NK-92 (cell line): ENCODE data around the gene TSTD1.
"Not testable (repeated sequence)": the region's sequence is repeated elsewhere in the genome, so short reads cannot be mapped to it uniquely, and the experiment has no call there.

Experiments used
- DNase-seq: peaks from one replicate; lab custom pipeline; 2025; ENCODE audit not compliant: unreplicated experiment; lab: John Stamatoyannopoulos, UW

The TSTD1 gene

DNA sequence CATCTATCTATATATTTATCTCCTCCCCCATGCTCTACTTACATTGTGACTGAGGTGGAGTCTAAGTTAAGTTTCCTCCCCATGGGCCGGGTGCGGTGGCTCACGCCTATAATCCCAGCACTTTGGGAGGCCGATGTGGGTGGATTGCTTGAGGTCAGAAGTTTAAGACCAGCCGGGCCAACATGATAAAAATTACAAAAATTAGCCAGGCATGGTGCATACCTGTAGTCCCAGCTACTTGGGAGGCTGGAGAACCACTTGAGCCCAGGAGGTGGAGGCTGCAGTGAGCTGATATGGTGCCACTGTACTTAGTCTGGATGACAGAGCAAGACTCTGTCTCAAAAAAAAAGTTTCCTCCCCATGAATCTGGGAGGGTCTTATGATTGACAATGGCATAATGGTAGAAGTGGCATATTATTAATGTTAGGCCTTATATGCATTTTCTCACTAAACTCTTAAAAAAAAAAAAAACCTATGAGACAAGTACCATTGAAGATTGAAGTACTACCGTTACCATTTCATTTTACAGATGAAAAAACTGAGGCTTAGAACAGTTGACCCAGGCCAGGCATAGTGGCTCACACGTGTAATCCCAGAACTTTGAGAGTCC, 29.1 kb downstream of the TSTD1 start:
- DNase-seq, result no peak

DNA sequence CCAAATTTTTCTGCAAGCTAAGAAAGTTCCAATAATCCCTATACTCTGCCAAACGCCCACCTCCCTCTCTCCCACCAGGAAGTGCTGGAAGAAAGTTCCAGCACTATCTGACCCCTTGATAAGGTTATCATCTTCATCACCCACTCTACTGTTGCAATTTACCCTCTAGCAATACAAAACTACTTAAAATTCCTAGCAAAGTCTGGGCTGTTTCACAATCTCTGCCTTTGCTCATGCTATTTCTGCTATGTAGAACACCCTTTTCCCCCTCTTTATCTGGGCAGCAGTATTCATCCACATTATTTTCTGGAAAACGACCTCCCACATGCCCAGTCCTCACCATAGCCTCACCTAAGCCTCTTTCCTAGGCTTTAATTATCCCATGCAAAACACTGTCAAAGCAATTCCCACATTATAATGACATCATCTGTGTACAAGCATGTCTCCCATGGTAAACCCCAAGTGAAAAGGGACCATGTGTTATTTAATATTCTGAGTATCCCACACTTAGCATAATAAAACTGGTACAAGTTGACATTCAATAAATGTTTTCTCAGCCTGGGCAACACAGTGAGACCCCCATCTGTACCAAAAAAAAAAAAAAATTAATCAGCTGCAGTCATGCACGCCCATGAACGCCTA, 29.8 kb downstream of the TSTD1 start:
- DNase-seq, result no peak

- no peak for DNase-seq
These were observed 31.4 kb downstream of the TSTD1 start for GRCh38 chr1:161007369-161007768.

DNA sequence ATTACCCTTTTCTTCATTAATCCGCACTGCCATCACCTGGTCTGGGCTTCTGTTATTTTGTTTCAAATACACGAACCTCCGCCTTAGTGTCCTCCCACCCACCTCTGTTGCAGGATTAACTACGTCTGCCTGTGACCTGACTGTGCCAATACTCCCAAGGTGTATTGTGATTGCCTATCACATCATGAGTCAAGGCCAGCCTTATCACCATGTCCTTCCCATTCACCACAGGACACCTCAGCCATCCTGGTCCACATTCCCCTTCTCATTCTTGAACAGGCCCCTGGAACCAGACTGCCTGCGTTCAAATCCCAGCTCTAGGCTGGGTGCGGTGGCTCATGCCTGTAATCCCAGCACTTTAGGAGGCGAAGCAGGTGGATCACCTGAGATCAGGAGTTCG, 32.2 kb downstream of the TSTD1 start:
- DNase-seq, result no peak

GRCh38 chr1:161001525-161001924, 37.2 kb downstream of the TSTD1 start:
- DNase-seq, result no peak

DNA sequence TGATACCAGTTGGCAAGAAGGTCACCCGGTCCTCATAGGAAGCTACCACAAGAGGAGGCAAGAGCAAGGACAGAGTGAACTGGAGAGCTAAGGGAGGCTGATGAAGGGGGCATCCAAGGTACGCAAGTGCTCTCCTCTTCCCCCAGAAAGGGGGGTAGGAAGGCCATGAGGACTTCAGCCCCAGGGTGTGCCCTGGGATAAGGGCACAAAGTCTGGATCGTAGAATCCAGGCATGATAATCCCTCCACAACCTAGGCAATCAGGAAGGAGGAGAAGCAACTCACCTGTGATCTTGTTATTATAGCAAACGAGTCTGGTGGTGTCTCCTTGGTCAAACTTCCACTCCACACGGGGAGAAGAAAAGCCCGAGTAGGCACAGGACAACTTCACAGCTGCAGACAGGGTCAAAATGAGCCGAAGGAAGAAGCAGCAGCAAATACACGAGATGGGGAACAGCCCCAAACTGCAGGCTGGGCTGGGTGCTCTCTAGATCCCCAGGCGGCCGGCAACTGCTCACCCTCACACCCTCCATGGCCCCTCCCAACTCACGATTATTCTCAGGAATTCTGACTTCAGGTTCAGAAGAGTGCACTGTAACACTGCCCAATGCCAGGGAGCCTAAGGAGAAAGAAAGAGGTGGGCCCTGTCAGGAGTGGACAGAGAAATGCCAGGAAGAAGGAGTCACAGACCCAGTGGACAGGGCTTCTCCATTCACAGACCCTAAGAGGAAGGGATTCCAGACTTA, 37.9 kb downstream of the TSTD1 start:
- DNase-seq, result no peak

GRCh38 chr1:160999376-160999775, 39.4 kb downstream of the TSTD1 start:
- DNase-seq, result no peak

DNA sequence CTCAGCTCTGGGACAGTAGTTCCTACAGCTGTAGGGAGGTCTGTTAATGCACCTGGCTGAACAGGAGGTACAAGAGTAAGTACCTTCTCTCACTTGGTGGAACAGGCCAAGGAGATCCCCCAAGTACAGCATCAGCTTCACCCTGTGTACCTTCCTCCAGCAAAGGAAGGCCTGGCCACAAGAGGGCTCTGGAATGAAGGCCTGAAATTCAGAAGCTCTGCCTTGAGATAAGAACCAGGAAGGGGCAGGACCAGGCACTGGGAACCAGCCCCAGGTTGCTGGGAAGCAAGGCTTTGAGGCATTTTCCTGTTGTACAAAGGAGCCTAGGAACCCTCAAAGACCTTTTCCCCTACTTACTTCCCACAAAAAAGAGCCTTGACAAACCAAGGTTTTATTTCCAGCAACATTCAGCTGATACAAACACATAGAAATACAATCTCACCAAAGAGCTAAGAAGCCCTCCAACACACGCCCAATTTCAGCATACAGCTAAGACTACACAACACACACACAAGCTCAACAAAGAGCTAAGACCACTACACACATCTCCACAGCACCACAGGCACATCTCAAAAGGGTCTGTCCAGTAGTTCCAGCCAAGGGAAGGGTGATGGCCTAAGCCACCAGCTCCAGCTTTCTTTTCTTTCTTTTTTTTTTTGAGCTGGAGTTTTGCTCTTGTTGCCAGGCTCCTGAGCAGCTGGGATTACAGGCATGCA, 41.3 kb downstream of the TSTD1 start:
- no peak for DNase-seq

DNA sequence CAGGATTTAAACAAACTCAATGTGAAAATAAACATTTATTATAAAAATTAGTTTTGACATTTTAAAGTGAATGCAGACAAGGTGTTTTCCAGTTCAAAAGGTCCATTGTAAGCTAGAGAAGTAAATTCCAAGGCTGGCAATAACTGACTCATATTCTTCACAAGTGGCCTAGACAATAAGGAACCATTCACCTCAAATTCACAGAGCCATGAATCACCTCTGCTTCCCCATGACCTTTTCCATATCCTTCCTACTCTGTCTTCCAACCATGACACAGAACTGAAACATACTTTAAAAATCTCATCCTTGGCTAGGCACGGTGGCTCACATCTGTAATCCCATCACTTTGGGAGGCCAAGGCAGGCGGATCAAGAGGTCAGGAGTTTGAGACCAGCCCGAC, 42.6 kb downstream of the TSTD1 start:
- DNase-seq, result no peak

DNA sequence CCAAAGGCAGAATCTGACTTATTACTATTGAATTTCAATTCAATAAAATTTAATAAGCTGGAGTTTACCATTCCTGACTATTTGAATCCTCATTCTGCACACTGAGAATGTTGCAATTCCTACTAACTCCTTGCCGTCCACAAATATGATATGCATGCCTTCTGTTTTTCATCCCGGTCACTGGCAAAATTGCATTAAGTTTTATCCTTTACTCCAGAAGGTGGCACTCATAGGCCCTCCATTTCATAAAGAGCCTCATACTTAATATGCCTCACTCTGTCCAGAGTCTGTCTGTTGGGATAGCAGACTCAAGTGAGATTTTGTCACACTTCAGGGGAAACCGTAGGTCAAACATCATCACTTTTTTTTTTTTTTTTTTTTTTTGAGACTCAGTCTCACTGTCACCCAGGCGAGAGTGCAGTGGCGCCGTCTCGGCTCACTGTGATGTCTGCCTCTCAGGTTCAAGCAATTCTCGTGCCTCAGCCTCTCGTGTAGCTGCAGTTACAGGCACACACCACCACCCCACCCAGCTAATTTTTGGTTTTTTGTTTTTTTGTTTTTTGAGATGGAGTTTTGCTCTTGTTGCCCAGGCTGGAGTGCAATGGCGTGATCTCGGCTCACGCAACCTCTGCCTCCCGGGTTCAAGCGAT, 45.1 kb downstream of the TSTD1 start:
- no peak for DNase-seq

GRCh38 chr1:160992036-160992435, 46.7 kb downstream of the TSTD1 start:
- DNase-seq, result not testable (repeated sequence)
